GM18868 (cell line): ENCODE measurements around the gene KNDC1.

Source experiments
- ATAC-seq: cut with Tn5 transposase; IDR thresholded peaks from one replicate; pipeline ENCODE4 v1.9.1; 2021; ENCODE audit warnings: mild to moderate bottlenecking, moderate library complexity; ENCODE audit not compliant: unreplicated experiment

KNDC1 gene

DNA sequence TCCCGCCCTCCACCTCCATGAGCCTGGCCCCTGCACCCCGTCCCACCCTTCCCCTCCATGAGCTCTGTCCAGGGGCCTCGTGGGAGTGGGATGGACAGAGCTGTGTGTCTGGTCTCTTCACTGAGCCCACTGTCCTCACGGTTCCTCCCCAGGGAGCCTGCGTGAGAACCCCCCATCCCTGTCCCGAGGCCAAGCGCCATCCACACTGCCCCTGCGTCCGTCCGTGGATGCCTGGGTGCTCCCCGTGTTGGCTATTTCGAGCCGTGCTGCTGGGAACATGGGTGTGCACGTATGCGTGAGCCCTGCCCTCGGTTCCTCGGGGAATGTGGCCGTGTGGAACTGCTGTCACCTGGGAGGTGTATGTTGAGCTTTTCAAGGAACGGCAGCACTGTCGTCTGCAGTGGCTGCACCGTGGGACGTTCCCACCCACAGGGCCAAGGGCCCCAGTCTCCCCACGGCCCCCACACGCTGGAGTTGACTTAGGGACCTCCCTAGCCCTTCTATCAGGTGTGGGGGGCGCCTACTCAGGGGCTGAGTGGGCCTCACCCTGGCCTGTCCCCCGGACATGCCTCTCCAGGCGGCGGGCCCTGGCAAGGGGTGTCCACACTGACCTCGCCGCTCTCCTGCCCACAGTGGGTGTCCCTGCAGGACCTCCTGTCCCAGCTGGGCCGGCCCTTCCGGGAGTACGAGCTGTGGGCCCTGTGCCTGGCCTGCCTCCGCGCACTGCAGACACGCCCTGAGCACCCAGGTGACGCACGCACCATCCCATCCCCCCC lies 28.1 kb downstream of the KNDC1 start:
- no peak for ATAC-seq

DNA sequence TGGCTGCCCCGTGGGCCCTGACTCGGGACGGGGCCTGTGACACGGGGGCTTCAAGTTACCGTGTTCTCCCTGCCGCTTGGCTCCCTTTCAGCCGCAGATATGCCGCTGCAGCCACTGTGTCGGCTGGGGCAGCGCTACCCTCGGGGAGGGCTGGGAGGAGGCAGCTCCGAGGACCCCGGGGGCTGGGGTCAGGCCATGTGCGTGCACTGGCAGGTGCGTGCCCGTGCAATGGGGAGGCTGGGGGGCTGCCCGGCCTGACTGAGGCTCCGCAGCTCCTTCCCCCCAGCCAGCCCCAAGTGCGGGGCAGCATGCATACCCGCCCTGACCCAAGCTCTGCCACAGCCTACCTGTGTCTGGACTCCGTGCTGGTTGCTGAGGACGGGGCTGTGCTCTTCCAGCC lies 29.2 kb downstream of the KNDC1 start:
- ATAC-seq, result no peak

GRCh38 chr10:133189726-133190125 lies 29.7 kb downstream of the KNDC1 start:
- ATAC-seq, result no peak

DNA sequence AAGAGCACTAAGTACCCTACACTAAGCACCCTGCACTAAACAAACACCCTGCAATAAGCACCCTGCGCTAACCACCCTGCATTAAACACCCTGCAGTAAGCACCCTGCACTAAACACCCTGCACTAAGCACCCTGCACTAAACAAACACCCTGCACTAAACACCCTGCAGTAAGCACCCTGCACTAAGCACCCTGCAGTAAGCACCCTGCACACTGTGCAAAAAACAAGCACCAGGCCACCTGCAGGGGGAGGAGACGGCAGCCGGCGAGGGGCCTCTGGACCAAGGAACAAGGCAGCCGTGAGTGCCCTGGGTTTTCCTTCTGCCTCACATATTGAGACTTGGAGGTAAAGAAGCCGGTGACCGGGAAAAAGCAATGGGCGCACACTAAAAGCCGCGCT lies 30.2 kb downstream of the KNDC1 start:
- no peak for ATAC-seq

DNA sequence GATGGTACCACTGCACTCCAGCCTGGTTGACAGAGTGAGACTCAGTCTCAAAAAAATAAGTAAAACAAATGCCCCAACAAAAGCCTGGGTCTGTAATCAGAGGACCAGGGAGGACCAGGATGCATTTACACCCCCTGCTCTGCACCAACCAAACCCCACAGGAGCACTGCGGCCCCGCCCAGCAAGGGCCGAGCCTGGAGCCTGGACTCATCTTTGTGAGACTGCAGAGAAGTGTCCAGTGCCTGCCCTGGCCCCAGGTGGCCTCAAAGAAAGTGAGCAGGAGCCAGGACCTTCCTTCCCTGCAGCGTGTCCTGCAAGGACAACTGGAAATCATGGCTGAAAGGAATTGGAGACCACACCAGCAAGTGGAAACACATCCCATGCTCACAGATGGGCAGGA lies 31.6 kb downstream of the KNDC1 start:
- ATAC-seq, result no peak

- ATAC-seq, result no peak
These were observed 34.1 kb downstream of the KNDC1 start for GRCh38 chr10:133194151-133194550.

GRCh38 chr10:133195096-133195495 lies 35.1 kb downstream of the KNDC1 start:
- no peak for ATAC-seq

DNA sequence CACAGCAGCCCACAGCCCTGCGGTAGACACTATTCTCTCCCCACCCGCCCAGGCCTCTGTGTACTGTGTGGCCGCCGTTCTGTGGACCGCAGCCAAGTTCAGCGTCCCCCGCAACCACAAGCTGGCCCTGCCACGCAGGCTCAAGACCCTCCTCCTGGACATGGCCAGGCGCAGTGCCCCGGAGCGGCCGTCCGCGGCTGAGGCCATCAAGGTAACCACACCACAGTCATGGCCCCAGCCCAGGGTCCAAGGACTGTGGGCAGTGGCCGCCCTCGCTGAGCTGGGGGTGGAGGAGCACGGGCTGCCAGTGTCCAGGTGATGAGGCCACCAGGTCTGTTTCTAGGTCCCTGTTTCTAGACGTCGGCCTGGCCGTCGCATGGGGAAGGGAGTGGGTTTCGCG lies 35.6 kb downstream of the KNDC1 start:
- no peak for ATAC-seq

GRCh38 chr10:133196221-133196915 lies 36.3 kb downstream of the KNDC1 start:
- no peak for ATAC-seq

GRCh38 chr10:133196936-133197758 lies 37.1 kb downstream of the KNDC1 start:
- no peak for ATAC-seq

DNA sequence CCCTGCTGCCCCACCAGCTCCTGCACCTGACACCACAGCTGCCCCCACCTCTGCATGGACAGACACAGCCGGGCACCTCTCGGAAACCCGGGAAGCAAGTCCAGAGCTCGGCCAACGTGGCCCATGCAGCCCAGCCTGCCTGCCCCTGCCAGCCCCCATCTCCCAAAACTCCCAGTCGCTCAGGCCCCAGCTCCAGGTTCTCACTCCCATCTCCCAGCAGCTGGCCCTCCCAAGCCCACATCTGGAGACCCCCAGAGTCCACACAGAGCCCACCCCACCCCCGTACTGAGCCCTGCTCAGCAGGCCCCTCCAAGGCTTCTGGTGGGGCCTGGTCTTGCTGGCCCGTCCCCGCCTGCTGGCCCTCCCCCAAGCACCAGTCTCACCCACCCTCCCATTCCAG lies 37.8 kb downstream of the KNDC1 start:
- ATAC-seq, result no peak

- no peak for ATAC-seq
These were observed 38.2 kb downstream of the KNDC1 start for GRCh38 chr10:133198206-133198605.

- no peak for ATAC-seq
These were observed 38.8 kb downstream of the KNDC1 start for GRCh38 chr10:133198621-133199487.

DNA sequence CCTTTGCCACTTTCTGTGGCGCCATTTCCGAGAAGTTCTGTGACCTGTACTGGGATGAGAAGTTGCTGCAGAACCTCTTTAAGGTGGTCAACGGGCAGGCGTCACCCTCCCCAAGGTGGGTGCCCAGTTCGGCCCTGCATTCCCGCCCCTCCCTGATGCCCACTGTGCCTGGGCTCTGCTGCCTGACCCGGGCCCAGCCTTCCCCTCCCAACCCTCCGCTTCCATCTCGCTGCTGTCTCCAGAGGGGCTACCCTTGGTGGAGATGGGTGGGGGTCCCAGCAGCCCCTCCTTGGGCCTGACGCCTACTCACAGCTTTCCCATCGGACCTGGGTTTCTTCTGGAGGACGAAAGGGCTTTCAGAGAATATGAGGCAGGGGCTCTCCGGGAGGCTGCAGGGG lies 39.5 kb downstream of the KNDC1 start:
- no peak for ATAC-seq

DNA sequence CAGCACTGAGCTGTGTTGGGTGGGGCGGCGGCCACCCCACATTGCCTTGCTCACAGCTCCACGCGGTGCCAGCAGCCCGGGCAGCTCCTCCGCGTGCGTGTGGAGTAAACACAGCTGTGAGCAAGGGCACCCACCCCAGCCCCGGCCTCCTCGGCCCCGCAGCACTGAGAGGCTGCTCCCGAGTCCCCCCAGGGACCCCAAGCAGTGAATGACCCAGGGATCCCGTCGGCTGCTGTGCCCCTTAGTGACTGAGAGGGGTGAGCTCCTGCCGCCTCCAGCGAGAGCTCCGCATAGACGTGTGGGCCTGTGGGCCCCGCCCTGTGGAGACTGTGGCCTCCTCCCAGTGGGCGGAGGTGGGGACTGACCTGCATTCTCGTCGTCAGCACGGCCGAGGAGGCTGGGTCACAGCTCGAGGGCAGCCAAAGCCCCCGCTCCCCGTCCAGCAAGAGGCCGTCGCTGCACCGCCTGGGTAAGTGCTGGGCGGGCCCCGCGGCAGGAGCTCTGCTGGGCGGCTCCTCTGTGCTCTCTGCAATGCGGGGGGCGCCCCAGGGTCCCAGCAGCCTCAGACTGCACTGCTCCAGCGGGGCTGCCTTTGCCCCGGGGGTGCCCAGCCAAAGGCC lies 40.1 kb downstream of the KNDC1 start:
- ATAC-seq, result no peak

DNA sequence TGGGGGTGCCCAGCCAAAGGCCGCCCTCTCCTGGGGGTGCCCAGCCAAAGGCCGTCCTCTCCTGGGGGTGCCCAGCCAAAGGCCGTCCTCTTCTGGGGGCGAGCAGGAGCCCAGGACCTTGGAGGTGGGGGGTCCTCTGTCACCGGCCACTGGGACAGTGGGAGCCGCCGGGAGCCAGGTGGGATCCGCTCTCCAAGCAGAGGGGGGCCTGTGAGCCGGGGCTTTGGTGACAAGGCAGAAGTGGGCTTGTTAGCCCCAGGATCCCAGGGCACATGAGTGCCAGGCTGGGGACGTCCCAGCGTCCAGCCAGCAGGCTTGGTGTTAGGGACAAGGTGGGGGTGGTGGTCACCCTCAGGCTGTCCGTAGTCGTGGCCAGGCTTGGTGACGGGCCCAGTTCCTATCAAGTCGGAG lies 40.6 kb downstream of the KNDC1 start:
- no peak for ATAC-seq

- ATAC-seq, result no peak
These were observed 41.3 kb downstream of the KNDC1 start for GRCh38 chr10:133201151-133201947.

GRCh38 chr10:133201948-133202725 lies 42.1 kb downstream of the KNDC1 start:
- ATAC-seq, result no peak
